Neural progenitor cell (in vitro differentiated cells): ENCODE measurements around the gene GABBR2.

Experiments used
- CTCF ChIP-seq: fragments of 200-600 bp; sonication (generic); IDR thresholded peaks from 2 replicates; pipeline ENCODE4 v1.5.1; 2017; ENCODE audit warnings: antibody characterized with exemption, mild to moderate bottlenecking
- EZH2 ChIP-seq: fragments of 200-600 bp; sonication (generic); IDR thresholded peaks from 2 replicates; pipeline ENCODE4 v1.6.1; 2017; ENCODE audit warnings: antibody characterized with exemption, mild to moderate bottlenecking, moderate library complexity

GRCh38 chr9:98539954-98540353, 168.8 kb downstream of the GABBR2 start:
- no peak for TF ChIP-seq CTCF
- no peak for TF ChIP-seq EZH2
